ENCODE data around the gene CTNNA2. TPM values are rescaled to one million over a fixed set of nuclear protein-coding genes. Genes with fewer than 3 reads are reported as not detected.

The CTNNA2 gene
- total and polyA plus RNA-seq, 7 donors: 0.03 to 0.36 (median 0.17) TPM; not detected in 4

DNA sequence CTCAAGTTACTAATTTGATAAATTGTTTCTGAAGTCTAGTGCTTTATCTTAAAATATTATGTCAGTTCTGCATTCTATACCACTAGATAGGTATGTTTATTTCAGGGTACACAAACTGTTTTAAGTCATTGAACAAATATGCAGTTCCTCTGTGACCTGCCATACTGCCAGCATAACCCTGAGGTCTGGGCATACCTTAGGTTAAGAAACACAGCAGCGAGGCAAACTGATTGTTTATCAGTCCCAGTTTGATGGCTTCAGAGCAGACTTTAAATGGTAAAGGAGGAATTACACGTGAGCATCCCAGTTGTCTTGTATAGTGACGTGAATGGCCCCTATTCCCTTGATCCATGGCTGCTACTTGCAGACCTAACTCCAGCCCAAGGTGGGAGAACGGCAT, 978.1 kb downstream of the CTNNA2 start:
- no peaks in the 10 kb centered on the region for H3K27me3 ChIP-seq (ENCODE audit: insufficient read depth in 3 of 3, low read length in 2 of 3)
- no peak overlapping the region for H3K4me3 ChIP-seq
- H3K4me1 ChIP-seq: no peaks in the 10 kb centered on the region
- ATAC-seq (no peak), DNase-seq (no peak)
- TF ChIP-seq, protein P1, sequence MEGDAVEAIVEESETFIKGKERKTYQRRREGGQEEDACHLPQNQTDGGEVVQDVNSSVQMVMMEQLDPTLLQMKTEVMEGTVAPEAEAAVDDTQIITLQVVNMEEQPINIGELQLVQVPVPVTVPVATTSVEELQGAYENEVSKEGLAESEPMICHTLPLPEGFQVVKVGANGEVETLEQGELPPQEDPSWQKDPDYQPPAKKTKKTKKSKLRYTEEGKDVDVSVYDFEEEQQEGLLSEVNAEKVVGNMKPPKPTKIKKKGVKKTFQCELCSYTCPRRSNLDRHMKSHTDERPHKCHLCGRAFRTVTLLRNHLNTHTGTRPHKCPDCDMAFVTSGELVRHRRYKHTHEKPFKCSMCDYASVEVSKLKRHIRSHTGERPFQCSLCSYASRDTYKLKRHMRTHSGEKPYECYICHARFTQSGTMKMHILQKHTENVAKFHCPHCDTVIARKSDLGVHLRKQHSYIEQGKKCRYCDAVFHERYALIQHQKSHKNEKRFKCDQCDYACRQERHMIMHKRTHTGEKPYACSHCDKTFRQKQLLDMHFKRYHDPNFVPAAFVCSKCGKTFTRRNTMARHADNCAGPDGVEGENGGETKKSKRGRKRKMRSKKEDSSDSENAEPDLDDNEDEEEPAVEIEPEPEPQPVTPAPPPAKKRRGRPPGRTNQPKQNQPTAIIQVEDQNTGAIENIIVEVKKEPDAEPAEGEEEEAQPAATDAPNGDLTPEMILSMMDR (IDR thresholded peaks at IDR 0.05): no peak
- intact Hi-C loops (cut with DNase I): no loop called here
- no peak overlapping the region for H3K27ac ChIP-seq
- WGBS, 3 donors: 76 to 80% (median 77%) methylated on average over 4 of the region's 4 CpGs
- H3K36me3 ChIP-seq (ENCODE audit: insufficient read depth in 1 of 2, low read depth in 1 of 2): no peaks in the 10 kb centered on the region
- no peaks in the 10 kb centered on the region for H3K9me3 ChIP-seq

- DNase-seq (no peak), ATAC-seq (no peak)
- H3K27ac ChIP-seq: no peak overlapping the region
- intact Hi-C loops (cut with DNase I): loop anchor here in 1 of 2 donors (5.0 kb wide), 2 partner anchors 169 to 424 kb away; no protein-coding TSS in a partner anchor
- WGBS, 3 donors: 75 to 83% (median 80%) methylated on average over 2 of the region's 2 CpGs
- TF ChIP-seq, protein P1 (IDR thresholded peaks at IDR 0.05): no peak
- H3K36me3 ChIP-seq (ENCODE audit: insufficient read depth in 1 of 2, low read depth in 1 of 2): no peaks in the 10 kb centered on the region
- H3K9me3 ChIP-seq: no peaks in the 10 kb centered on the region
- no peaks in the 10 kb centered on the region for H3K4me1 ChIP-seq
- no peaks in the 10 kb centered on the region for H3K27me3 ChIP-seq (ENCODE audit: insufficient read depth in 3 of 3, low read length in 2 of 3)
- H3K4me3 ChIP-seq: no peak overlapping the region
These were observed 983.5 kb downstream of the CTNNA2 start for GRCh38 chr2:80496346-80496745.

DNA sequence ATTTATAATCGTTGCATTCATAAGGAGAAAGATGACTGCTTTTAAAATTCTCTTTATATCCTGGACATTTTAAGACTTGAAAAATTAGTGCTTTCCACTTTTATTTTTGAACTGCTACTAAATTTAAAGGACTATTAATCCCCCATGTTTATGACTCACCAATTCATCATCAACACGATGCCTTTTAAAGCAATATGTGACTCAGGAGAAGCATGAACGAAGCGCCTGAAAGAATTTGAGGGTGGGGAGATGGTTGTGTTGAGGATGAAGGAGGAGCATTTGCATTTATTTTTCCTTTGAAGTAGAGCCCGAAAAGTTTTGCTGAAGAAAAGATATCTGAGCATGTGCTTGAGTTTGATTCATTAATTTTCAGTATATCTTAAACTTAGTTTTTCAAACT, 983.9 kb downstream of the CTNNA2 start:
- intact Hi-C loops (cut with DNase I): loop anchor here in 1 of 2 donors (5.0 kb wide), 2 partner anchors 169 to 424 kb away; no protein-coding TSS in a partner anchor

DNA sequence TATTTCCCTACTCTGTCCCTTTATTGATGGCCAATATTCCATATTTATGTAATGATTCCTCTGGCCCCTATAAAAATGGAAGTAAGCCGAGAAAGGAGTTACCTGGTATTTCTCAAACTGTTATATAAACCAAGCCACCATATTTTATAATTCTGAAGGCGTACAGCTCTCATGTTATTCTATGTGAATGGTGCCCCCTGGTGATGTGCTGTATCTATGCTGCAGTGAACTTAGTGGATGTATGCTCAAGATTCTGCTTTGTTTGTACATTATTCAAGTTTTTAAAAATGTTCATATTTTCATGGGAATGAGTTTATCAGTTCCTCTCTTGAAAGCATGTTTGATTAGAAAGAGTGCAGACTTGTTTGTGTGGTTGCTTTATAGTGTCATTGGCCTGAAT, 986.2 kb downstream of the CTNNA2 start:
- H3K27me3 ChIP-seq (ENCODE audit: insufficient read depth in 3 of 3, low read length in 2 of 3): no peaks in the 10 kb centered on the region
- ATAC-seq (no peak), DNase-seq (no peak)
- TF ChIP-seq, protein P1 (IDR thresholded peaks at IDR 0.05): peak; percentile 40
- intact Hi-C loops (cut with DNase I): loop anchor here in 1 of 2 donors (5.0 kb wide), 2 partner anchors 172 to 427 kb away; no protein-coding TSS in a partner anchor
- WGBS, 3 donors: 26 to 36% (median 32%) methylated on average over 2 of the region's 2 CpGs
- H3K9me3 ChIP-seq: no peaks in the 10 kb centered on the region
- no peak overlapping the region for H3K4me3 ChIP-seq
- no peaks in the 10 kb centered on the region for H3K36me3 ChIP-seq (ENCODE audit: insufficient read depth in 1 of 2, low read depth in 1 of 2)
- H3K27ac ChIP-seq: no peak overlapping the region
- H3K4me1 ChIP-seq: no peaks in the 10 kb centered on the region

More for the DNA sequence above, 983.9 kb downstream of the CTNNA2 start:
- Histone ChIP-seq H3K36me3 (ENCODE audit: insufficient read depth in 1 of 2, low read depth in 1 of 2) (no peaks in the 10 kb centered on the region), H3K27ac (no peak overlapping the region), H3K4me1 (no peaks in the 10 kb centered on the region), H3K4me3 (no peak overlapping the region), H3K27me3 (ENCODE audit: insufficient read depth in 3 of 3, low read length in 2 of 3) (no peaks in the 10 kb centered on the region), H3K9me3 (no peaks in the 10 kb centered on the region)
- TF ChIP-seq, protein P1 (IDR thresholded peaks at IDR 0.05): no peak
- WGBS, 3 donors: 56 to 65% (median 62%) methylated on average over 5 of the region's 5 CpGs
- ATAC-seq (no peak), DNase-seq (no peak)
